H1 (cell line): ENCODE measurements around the gene PDGFB. TPM values are rescaled to one million over a fixed set of nuclear protein-coding genes. Genes with fewer than 3 reads are reported as not detected.

Experiments
- BACH1 ChIP-seq: IDR thresholded peaks from 2 replicates; pipeline ENCODE4 v1.6.1; 2012; ENCODE audit warnings: low read length, improper control_type of control experiment
- CHD2 ChIP-seq: IDR thresholded peaks from 2 replicates; pipeline ENCODE4 v1.6.1; 2012; ENCODE audit warnings: low read length, improper control_type of control experiment
- HDAC2 ChIP-seq, 2 experiments: fragments of 300-600 bp in 1 of 2; sonication (generic) in 1 of 2; IDR thresholded peaks; 2 replicates each; pipeline ENCODE4 v1.6.1; 2011 to 2012; ENCODE audit warnings: low read depth in 2 of 2, low read length in 2 of 2, mild to moderate bottlenecking in 2 of 2, moderate library complexity in 2 of 2, borderline replicate concordance in 1 of 2, inconsistent platforms in 1 of 2
- NANOG ChIP-seq: IDR thresholded peaks from 2 replicates; pipeline ENCODE4 v1.6.1; 2011; ENCODE audit warnings: low read length, low read depth, mild to moderate bottlenecking, inconsistent platforms; ENCODE audit not compliant: insufficient read depth, poor library complexity, severe bottlenecking
- NRF1 ChIP-seq: IDR thresholded peaks from 2 replicates; pipeline ENCODE4 v1.6.1; 2011; ENCODE audit warnings: mild to moderate bottlenecking, low read depth, low read length, improper control_type of control experiment
- TBP ChIP-seq: IDR thresholded peaks from 2 replicates; pipeline ENCODE4 v1.6.1; 2011; ENCODE audit warnings: low read depth, low read length, improper control_type of control experiment
- polyA plus RNA-seq, 7 experiments: library from polyadenylated mRNA; depleted of rRNA in 3 of 7; stranded (reverse) in 5 of 7; unstranded in 2 of 7; fragments of >200 nt in 5 of 7; fragments of 200-250 nt in 2 of 7; gene quantifications; 1 replicate in 5 of 7; 2 replicates in 1 of 7; 4 replicates in 1 of 7; pipeline versions ENCODE4 v1.2.1 to v1.2.3, GENCODE V29; 2011 to 2013; ENCODE audit warnings: missing spikeins in 2 of 7, mixed read lengths in 2 of 7
- total RNA-seq: library from RNA; stranded (reverse); fragmentation: NEBNext Ultra II Directional; extraction: Animal tissue kit (Norgen Biotek cat#: 25700); gene quantifications from 2 replicates; pipeline ENCODE4 v1.2.1, GENCODE V29; 2021
- TF ChIP-seq, protein P1 (sequence below): fragments of 300-600 bp; sonication (generic); IDR thresholded peaks from 2 replicates; pipeline ENCODE4 v1.7.1; 2012; ENCODE audit warnings: low read length, moderate library complexity, mild to moderate bottlenecking, inconsistent platforms; ENCODE audit not compliant: insufficient replicate concordance
- TF ChIP-seq, protein P2 (sequence below): IDR thresholded peaks from 2 replicates; pipeline ENCODE4 v1.6.1; 2012; ENCODE audit warnings: low read length, inconsistent platforms

Gene PDGFB
- total and polyA plus RNA-seq, 2 of the 8 experiments (the other 6 are each of a cell fraction or from before 2014, with no cell fraction given) = 3.9 to 8.5 TPM

DNA sequence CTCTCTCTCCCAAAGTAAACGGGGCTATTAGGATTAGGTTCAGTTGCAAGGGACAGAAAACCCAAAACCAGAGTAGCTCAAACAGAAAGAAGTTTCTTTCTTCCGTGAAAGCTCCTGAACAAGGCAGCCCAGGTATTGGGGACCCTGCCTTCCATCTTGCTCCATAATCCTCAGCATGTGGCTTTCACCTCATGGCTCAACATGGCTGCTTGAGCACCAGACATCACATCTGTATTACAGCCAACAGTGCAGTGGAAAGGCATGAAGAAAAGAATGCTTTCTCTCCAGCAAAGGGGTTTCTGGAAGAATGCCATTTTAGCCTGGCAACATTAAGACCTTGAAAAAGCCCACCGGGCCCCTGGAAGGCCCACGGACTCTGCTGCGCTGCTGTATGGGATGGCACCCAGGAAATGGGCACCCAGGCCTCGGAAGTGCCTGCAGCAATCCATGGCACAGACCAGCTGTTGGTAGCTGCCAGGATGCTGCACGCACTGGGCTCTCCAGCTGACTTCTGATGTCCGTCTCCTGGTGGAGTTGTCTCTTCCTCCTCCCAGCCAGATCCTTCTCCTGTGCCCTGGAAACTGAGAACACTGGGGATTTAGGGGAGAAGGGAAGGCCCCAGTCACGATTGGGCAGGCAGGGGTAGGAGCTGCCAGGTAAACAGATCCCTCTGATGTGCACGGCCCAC is 22.6 kb downstream of the PDGFB start (continued):
- TF ChIP-seq, protein P1, sequence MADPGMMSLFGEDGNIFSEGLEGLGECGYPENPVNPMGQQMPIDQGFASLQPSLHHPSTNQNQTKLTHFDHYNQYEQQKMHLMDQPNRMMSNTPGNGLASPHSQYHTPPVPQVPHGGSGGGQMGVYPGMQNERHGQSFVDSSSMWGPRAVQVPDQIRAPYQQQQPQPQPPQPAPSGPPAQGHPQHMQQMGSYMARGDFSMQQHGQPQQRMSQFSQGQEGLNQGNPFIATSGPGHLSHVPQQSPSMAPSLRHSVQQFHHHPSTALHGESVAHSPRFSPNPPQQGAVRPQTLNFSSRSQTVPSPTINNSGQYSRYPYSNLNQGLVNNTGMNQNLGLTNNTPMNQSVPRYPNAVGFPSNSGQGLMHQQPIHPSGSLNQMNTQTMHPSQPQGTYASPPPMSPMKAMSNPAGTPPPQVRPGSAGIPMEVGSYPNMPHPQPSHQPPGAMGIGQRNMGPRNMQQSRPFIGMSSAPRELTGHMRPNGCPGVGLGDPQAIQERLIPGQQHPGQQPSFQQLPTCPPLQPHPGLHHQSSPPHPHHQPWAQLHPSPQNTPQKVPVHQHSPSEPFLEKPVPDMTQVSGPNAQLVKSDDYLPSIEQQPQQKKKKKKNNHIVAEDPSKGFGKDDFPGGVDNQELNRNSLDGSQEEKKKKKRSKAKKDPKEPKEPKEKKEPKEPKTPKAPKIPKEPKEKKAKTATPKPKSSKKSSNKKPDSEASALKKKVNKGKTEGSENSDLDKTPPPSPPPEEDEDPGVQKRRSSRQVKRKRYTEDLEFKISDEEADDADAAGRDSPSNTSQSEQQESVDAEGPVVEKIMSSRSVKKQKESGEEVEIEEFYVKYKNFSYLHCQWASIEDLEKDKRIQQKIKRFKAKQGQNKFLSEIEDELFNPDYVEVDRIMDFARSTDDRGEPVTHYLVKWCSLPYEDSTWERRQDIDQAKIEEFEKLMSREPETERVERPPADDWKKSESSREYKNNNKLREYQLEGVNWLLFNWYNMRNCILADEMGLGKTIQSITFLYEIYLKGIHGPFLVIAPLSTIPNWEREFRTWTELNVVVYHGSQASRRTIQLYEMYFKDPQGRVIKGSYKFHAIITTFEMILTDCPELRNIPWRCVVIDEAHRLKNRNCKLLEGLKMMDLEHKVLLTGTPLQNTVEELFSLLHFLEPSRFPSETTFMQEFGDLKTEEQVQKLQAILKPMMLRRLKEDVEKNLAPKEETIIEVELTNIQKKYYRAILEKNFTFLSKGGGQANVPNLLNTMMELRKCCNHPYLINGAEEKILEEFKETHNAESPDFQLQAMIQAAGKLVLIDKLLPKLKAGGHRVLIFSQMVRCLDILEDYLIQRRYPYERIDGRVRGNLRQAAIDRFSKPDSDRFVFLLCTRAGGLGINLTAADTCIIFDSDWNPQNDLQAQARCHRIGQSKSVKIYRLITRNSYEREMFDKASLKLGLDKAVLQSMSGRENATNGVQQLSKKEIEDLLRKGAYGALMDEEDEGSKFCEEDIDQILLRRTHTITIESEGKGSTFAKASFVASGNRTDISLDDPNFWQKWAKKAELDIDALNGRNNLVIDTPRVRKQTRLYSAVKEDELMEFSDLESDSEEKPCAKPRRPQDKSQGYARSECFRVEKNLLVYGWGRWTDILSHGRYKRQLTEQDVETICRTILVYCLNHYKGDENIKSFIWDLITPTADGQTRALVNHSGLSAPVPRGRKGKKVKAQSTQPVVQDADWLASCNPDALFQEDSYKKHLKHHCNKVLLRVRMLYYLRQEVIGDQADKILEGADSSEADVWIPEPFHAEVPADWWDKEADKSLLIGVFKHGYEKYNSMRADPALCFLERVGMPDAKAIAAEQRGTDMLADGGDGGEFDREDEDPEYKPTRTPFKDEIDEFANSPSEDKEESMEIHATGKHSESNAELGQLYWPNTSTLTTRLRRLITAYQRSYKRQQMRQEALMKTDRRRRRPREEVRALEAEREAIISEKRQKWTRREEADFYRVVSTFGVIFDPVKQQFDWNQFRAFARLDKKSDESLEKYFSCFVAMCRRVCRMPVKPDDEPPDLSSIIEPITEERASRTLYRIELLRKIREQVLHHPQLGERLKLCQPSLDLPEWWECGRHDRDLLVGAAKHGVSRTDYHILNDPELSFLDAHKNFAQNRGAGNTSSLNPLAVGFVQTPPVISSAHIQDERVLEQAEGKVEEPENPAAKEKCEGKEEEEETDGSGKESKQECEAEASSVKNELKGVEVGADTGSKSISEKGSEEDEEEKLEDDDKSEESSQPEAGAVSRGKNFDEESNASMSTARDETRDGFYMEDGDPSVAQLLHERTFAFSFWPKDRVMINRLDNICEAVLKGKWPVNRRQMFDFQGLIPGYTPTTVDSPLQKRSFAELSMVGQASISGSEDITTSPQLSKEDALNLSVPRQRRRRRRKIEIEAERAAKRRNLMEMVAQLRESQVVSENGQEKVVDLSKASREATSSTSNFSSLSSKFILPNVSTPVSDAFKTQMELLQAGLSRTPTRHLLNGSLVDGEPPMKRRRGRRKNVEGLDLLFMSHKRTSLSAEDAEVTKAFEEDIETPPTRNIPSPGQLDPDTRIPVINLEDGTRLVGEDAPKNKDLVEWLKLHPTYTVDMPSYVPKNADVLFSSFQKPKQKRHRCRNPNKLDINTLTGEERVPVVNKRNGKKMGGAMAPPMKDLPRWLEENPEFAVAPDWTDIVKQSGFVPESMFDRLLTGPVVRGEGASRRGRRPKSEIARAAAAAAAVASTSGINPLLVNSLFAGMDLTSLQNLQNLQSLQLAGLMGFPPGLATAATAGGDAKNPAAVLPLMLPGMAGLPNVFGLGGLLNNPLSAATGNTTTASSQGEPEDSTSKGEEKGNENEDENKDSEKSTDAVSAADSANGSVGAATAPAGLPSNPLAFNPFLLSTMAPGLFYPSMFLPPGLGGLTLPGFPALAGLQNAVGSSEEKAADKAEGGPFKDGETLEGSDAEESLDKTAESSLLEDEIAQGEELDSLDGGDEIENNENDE = no peak
- no peak for TF ChIP-seq BACH1
- TF ChIP-seq HDAC2 (IDR thresholded peaks at IDR 0.05; ENCODE audit: borderline replicate concordance in 1 of 2, low read depth in 2 of 2, low read length in 2 of 2) = peak in 1 of 2 experiments; percentile 74; a peak in 1 of 4 replicates
- TF ChIP-seq NANOG = no peak
- no peak for TF ChIP-seq TBP
- TF ChIP-seq, protein P2, sequence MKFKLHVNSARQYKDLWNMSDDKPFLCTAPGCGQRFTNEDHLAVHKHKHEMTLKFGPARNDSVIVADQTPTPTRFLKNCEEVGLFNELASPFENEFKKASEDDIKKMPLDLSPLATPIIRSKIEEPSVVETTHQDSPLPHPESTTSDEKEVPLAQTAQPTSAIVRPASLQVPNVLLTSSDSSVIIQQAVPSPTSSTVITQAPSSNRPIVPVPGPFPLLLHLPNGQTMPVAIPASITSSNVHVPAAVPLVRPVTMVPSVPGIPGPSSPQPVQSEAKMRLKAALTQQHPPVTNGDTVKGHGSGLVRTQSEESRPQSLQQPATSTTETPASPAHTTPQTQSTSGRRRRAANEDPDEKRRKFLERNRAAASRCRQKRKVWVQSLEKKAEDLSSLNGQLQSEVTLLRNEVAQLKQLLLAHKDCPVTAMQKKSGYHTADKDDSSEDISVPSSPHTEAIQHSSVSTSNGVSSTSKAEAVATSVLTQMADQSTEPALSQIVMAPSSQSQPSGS = no peak
- no peak for TF ChIP-seq CHD2
- TF ChIP-seq NRF1 = no peak
